GM18861 (cell line): ENCODE measurements around the gene SEMA6A.
A peak's percentile ranks its signal among the peaks of the same experiment; 100 is the strongest.

Experiments
- ATAC-seq: cut with Tn5 transposase; IDR thresholded peaks from one replicate; pipeline ENCODE4 v1.9.1; 2021; ENCODE audit not compliant: unreplicated experiment

SEMA6A gene

GRCh38 chr5:116467465-116467843 is 107.2 kb downstream of the SEMA6A start:
- no peak for ATAC-seq

- ATAC-seq: no peak
Observed at GRCh38 chr5:116466727-116467464, 107.7 kb downstream of the SEMA6A start.

- ATAC-seq: no peak
Observed at GRCh38 chr5:116465411-116465810, 109.2 kb downstream of the SEMA6A start.

GRCh38 chr5:116464144-116464708 is 110.4 kb downstream of the SEMA6A start:
- no peak for ATAC-seq

GRCh38 chr5:116462500-116462899 is 112.1 kb downstream of the SEMA6A start:
- ATAC-seq: no peak

GRCh38 chr5:116459301-116459700 is 115.3 kb downstream of the SEMA6A start:
- ATAC-seq: no peak

- ATAC-seq: no peak
Observed at GRCh38 chr5:116457062-116457461, 117.6 kb downstream of the SEMA6A start.

GRCh38 chr5:116456036-116456435 is 118.6 kb downstream of the SEMA6A start:
- no peak for ATAC-seq

GRCh38 chr5:116455061-116455460 is 119.6 kb downstream of the SEMA6A start:
- no peak for ATAC-seq

- ATAC-seq: peak; percentile 98
Observed at GRCh38 chr5:116454417-116454927, 120.2 kb downstream of the SEMA6A start.

GRCh38 chr5:116453988-116454411 is 120.6 kb downstream of the SEMA6A start:
- ATAC-seq: no peak

- no peak for ATAC-seq
Observed at GRCh38 chr5:116452774-116453368, 121.8 kb downstream of the SEMA6A start.

GRCh38 chr5:116451905-116452450 is 122.6 kb downstream of the SEMA6A start:
- no peak for ATAC-seq

- ATAC-seq: no peak
Observed at GRCh38 chr5:116451066-116451465, 123.6 kb downstream of the SEMA6A start.

GRCh38 chr5:116449458-116449857 is 125.2 kb downstream of the SEMA6A start:
- no peak for ATAC-seq

GRCh38 chr5:116448870-116449427 is 125.7 kb downstream of the SEMA6A start:
- ATAC-seq: no peak

- ATAC-seq: no peak
Observed at GRCh38 chr5:116448450-116448849, 126.2 kb downstream of the SEMA6A start.

GRCh38 chr5:116446356-116447005 is 128.1 kb downstream of the SEMA6A start:
- ATAC-seq: no peak

GRCh38 chr5:116445311-116445710 is 129.3 kb downstream of the SEMA6A start:
- ATAC-seq: no peak

- no peak for ATAC-seq
Observed at GRCh38 chr5:116444373-116445295, 130.0 kb downstream of the SEMA6A start.
